Measurements from ENCODE around the gene LPP. TPM values are rescaled to one million over a fixed set of nuclear protein-coding genes. Genes with fewer than 3 reads are reported as not detected.

Gene LPP
- total and polyA plus RNA-seq, 9 of the 15 experiments (the other 6 are each of a cell fraction or from before 2014, with no cell fraction given) = 0.07 to 0.18 TPM; not detected in 7

- Histone ChIP-seq H3K27ac (ENCODE audit: extremely low read depth, low read depth, low read length) (no peak overlapping the region), H3K27me3 (ENCODE audit: control insufficient read depth in 2 of 2, insufficient read depth in 2 of 2, low read length in 2 of 2) (no peaks in the 10 kb centered on the region), H3K4me1 (replicated peaks in 1 of 2; ENCODE audit: control insufficient read depth in 2 of 2, insufficient read depth in 2 of 2, low read length in 2 of 2) (no peaks in the 10 kb centered on the region), H3K9ac (ENCODE audit: insufficient read depth in 1 of 2, low read depth in 2 of 2, low read length in 2 of 2) (no peak overlapping the region), H3K4me2 (ENCODE audit: insufficient read depth, low read length) (no peak overlapping the region), H4K20me1 (replicated peaks; ENCODE audit: control insufficient read depth, insufficient read depth, low read length) (no peaks in the 10 kb centered on the region), H2AFZ (ENCODE audit: low read depth, low read length) (no peak overlapping the region), H3K4me3 (no peak overlapping the region), H3K79me2 (ENCODE audit: control insufficient read depth, insufficient read depth, low read length) (no peaks in the 10 kb centered on the region), H3K9me3 (replicated peaks; ENCODE audit: control insufficient read depth, insufficient read depth, low read depth, low read length) (no peaks in the 10 kb centered on the region), H3K36me3 (ENCODE audit: control insufficient read depth, insufficient read depth, low read length) (no peaks in the 10 kb centered on the region), H3K9me1 (ENCODE audit: control insufficient read depth, insufficient read depth, low read length) (no peaks in the 10 kb centered on the region)
- WGBS (ENCODE audit: insufficient coverage, low coverage, missing lambda C conversion rate) = 0% methylated on average over 8 of the region's 8 CpGs
- ATAC-seq (no peak), FAIRE-seq (no peak), DNase-seq (ENCODE audit: extremely low read depth in 1 of 4, low spot score in 3 of 4) (no peak)
- in situ Hi-C loops (cut with MboI) = no loop called here
- BruUV-seq (replicated peaks) = no TSS peak
- CTCF ChIA-PET (ENCODE audit: low intra/inter-chr PET ratio) = no interaction called here
- POLR2A ChIA-PET = no interaction called here
- intact Hi-C loops (cut with micrococcal nuclease) = no loop called here
- no peak for TF ChIP-seq TAF9B (IDR thresholded peaks at IDR 0.05; ENCODE audit: partially characterized antibody)
- no peak for TF ChIP-seq ATF4 (CRISPR knock-in tag; IDR thresholded peaks at IDR 0.05)
- TF ChIP-seq ZNF655 (CRISPR knock-in tag; IDR thresholded peaks at IDR 0.05) = no peak
- no peak for TF ChIP-seq ZNF507 (tag; conservative IDR thresholded peaks at IDR 0.05)
- TF ChIP-seq HSF4 (CRISPR knock-in tag; IDR thresholded peaks at IDR 0.05; ENCODE audit: borderline replicate concordance) = no peak
- TF ChIP-seq KDM2B (CRISPR knock-in tag; IDR thresholded peaks at IDR 0.05) = no peak
- TF ChIP-seq ZHX1 (conservative IDR thresholded peaks at IDR 0.05; ENCODE audit: low read length) = no peak
- no peak for TF ChIP-seq MLX (CRISPR knock-in tag; conservative IDR thresholded peaks at IDR 0.05)
- TF ChIP-seq KHSRP (IDR thresholded peaks at IDR 0.05) = no peak
- TF ChIP-seq TRIM28 (IDR thresholded peaks at IDR 0.05) = no peak
- TF ChIP-seq CREB3 (tag; conservative IDR thresholded peaks at IDR 0.05; ENCODE audit: low read depth) = no peak
Measured at GRCh38 chr3:188848947-188849346, 695.0 kb downstream of the LPP start.

All from K562 (cell line).